Measurements from ENCODE around the gene ZNF512B.

ZNF512B gene

DNA sequence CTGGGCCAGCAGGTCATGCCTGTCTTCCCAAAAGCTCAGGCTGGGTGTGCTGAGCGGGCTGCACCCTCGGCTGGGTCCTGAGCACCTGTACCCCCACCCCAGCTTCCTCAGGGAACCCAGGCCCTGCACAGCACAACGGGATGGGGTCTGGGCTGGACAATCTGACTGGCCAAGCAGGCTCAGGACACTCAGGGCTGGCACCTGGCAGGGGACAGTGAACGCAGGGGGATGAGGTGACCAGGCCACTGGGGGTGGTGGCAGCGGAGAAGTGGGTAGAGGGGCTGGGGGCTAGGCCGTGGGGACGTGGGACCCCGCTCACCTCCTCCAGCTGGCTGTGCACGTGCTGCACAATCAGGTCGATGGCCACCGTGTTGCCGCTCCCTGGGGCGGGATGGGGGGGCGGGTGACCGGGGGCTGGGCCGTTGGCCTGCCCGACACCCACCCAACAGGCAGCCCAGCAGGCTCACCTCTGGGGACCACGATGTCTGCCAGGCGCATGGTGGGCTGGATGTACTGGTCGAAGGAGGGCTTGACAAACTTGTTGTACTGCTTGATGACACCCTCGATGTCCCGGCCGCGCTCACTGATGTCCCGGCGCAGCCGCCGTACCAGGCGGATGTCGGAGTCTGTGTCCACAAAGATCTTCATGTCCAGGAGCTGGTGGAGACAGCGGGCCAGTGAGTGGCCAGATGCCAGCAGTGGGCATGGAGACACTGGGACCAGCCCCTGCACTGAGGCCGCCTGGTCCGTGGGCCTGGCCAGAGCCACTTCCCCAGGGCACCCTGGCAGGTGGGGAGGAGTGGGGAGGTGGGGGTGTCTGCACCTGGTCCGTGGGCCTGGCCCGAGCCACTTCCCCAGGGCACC is 25.4 kb downstream of the ZNF512B start:
- FAIRE-seq: no peak
- TF ChIP-seq POU2F2 (IDR thresholded peaks at IDR 0.05; ENCODE audit: low read depth, low read length): no peak
- no peak for TF ChIP-seq POLR2AphosphoS5 (IDR thresholded peaks at IDR 0.05; ENCODE audit: low read depth, low read length)
- no peak for TF ChIP-seq SPI1 (IDR thresholded peaks at IDR 0.05; ENCODE audit: low read depth, low read length)
- no peak for TF ChIP-seq TAF1 (IDR thresholded peaks at IDR 0.05; ENCODE audit: low read depth, low read length)
- no peak for TF ChIP-seq PAX5 (IDR thresholded peaks at IDR 0.05; ENCODE audit: insufficient read depth, low read length, severe bottlenecking)
- TF ChIP-seq POLR2A (IDR thresholded peaks at IDR 0.05; ENCODE audit: low read depth, low read length): no peak
- no peak for DNase-seq (ENCODE audit: insufficient read length, low spot score)

DNA sequence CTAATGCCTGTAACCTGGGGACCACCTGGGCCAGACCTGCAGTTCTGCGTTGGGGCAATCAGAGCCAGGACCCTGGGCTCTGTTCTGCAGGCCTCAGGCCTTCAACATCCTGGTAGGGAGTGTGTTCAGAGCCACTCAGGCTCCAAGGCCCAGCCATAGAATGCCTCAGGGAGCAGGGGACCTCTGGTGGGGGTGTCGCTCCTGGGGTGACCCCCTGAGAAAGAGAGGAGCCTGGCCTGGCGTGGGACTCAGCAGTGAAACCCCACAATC is 26.0 kb downstream of the ZNF512B start:
- TF ChIP-seq TAF1 (IDR thresholded peaks at IDR 0.05; ENCODE audit: low read depth, low read length): no peak
- no peak for TF ChIP-seq POU2F2 (IDR thresholded peaks at IDR 0.05; ENCODE audit: low read depth, low read length)
- TF ChIP-seq POLR2AphosphoS5 (IDR thresholded peaks at IDR 0.05; ENCODE audit: low read depth, low read length): no peak

DNA sequence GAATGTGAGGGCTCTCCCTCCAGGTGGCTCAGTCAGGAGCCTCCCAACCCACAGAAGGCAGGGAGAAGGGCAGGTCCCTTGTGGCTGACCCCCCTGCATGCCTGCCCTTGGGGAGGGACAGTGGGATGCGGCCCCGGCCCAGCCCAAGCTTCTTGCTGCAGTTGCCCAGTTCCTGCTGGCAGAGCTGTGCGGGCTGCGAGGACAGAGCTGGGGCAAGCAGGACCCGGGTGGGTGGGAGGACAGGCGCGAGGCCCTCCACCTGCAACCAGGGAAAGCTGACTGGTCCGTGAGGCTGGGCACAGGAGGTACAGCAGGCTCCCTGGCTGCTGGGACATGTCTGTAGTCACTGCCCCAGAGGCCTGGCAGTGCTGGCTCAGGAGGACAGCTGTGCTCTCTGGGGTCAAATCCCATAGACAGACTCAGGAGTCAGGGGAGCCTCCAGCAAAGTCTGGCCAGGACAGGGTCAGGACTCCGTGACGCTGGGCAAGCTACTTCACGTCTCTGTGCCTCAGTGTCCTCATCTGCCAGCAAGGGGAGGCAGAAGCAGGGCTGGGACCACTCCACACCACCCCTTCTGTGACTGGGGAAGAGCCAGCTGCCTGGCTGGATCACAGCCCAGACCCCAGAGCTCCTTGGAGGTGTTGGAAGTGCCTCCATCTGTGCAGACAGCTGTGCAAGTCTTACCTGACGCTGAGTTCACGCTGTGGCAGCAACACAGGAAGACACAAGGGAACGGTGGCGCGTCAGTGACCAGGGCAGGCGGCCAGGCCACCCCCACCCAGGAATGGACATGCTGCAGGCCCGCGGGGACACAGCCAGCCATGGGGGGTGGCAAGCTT is 26.5 kb downstream of the ZNF512B start:
- no peak for DNase-seq (ENCODE audit: insufficient read length, low spot score)
- no peak for TF ChIP-seq SPI1 (IDR thresholded peaks at IDR 0.05; ENCODE audit: low read depth, low read length)
- FAIRE-seq: no peak

More for the DNA sequence above, 26.0 kb downstream of the ZNF512B start:
- FAIRE-seq (no peak), DNase-seq (ENCODE audit: insufficient read length, low spot score) (no peak)

DNA sequence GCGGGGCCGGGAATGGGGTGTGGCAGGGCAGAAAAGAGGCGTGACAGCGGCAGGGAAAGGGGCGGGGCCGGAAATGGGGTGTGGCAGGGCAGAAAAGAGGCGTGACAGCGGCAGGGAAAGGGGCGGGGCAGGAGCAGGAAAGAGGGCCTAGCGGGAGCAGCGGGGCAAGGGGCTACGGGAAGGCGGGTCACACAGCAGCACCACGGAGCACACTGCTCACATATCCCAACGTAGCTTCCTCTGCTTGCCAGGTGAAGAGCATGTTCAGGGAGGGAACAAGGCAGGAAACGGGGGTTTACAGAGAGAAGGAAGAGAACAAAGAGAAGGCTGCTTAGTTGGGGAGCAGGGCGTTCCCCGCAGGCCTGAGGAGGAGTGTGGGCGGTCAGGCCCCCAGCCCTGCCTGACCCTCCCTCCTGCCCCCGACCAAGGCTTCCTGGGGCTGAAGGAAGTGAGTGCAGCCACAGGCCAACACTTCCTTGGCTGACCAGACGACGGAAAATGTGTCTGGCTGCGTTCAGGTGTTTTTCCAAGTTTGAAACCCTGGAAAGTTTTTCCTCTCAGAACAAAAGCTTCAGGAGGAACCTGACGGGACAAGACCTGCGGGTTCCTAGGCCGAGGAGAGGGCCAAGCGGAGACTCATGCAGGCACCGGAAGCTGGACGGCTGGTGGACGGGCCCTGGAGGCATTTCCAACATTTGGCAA is 27.3 kb downstream of the ZNF512B start:
- TF ChIP-seq TAF1 (IDR thresholded peaks at IDR 0.05; ENCODE audit: low read depth, low read length) (no peak), POU2F2 (IDR thresholded peaks at IDR 0.05; ENCODE audit: low read depth, low read length) (no peak), POLR2AphosphoS5 (IDR thresholded peaks at IDR 0.05; ENCODE audit: low read depth, low read length) (0 out of 2 replicates have a peak, but pooled peaks have one; percentile 28), SPI1 (IDR thresholded peaks at IDR 0.05; ENCODE audit: low read depth, low read length) (no peak), POLR2A (IDR thresholded peaks at IDR 0.05; ENCODE audit: low read depth, low read length) (no peak), PAX5 (IDR thresholded peaks at IDR 0.05; ENCODE audit: insufficient read depth, low read length, severe bottlenecking) (no peak)
- FAIRE-seq: peak; percentile 77
- peak; percentile 67 for DNase-seq (ENCODE audit: insufficient read length, low spot score)

DNA sequence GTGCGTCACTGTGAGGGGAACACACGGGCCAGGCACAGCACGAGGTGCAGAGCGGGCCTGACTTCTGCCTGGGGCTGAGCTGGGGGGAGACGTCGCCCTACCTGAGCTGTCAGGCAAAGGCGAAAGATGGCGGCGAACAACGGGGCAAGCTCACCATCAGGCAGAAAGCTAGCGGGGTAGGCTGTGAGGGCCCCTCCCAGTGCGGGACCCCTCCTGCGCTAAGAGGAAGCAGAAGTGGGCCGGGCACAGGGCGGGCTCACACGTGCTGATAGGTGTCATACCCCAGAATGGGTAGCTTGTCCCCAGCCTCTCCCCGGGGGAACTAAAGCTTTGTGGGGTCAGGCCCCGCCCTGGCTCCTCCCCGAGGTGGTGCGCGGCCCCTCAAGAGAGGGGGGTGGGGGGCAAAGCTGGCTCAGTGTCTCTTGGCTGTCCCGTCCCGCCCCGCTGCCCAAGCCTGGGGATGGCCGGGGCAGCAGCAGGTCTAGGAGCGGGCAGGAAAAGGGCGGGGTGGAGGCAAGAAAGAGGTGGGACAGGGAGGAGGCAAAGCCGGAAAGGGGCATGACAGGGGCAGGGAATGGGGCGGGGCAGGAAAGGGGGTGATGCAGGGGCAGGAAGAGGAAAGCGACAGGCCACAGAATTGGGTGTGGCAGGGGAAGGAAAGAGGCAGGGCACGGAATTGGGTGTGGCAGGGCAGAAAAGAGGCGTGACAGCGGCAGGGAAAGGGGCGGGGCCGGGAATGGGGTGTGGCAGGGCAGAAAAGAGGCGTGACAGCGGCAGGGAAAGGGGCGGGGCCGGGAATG is 28.2 kb downstream of the ZNF512B start:
- TF ChIP-seq SPI1 (IDR thresholded peaks at IDR 0.05; ENCODE audit: low read depth, low read length) (no peak), TAF1 (IDR thresholded peaks at IDR 0.05; ENCODE audit: low read depth, low read length) (no peak), POU2F2 (IDR thresholded peaks at IDR 0.05; ENCODE audit: low read depth, low read length) (no peak), POLR2AphosphoS5 (IDR thresholded peaks at IDR 0.05; ENCODE audit: low read depth, low read length) (no peak), PAX5 (IDR thresholded peaks at IDR 0.05; ENCODE audit: insufficient read depth, low read length, severe bottlenecking) (no peak), POLR2A (IDR thresholded peaks at IDR 0.05; ENCODE audit: low read depth, low read length) (no peak)
- FAIRE-seq: peak; percentile 5
- DNase-seq (ENCODE audit: insufficient read length, low spot score): peak; percentile 73

DNA sequence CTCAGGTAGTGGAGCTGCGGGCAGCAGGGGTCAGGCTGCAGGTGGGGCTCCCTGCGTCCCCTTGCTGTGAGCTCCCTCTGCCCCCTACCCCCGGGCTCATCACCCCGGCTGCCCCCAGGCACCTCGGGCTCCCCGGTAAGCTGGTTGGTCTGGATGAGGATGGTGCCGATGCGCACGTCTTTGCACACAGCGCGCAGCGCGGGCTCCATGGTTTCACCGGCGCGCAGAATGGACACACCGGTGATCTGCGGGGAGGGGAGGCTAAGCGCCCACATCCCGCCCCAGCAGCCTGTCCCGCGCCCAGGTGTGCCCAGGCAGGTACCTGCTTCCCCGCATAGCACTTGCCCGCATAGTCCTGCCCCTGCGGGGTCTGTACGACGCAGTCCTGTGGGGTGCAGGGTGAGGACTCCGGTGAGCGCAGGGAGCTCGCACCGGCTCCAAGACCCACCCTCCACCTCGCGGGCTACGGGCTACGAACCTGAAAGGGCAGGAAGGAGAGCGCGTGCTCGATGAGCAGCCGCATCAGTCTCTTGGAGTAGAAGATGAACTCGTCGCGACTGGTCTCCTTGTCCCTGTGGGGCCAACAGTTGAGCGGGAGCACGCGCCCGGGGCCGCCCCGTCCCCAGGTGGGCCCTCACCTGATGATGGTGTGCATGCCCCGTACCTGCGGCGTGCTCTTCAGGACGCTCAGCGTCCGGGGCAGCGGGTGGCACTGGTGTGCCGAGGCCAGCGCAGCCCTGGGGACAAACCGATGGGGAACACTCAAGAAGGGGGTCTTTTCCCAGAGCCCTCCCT is 29.1 kb downstream of the ZNF512B start:
- no peak for FAIRE-seq
- TF ChIP-seq POU2F2 (IDR thresholded peaks at IDR 0.05; ENCODE audit: low read depth, low read length): no peak
- TF ChIP-seq TAF1 (IDR thresholded peaks at IDR 0.05; ENCODE audit: low read depth, low read length): no peak
- TF ChIP-seq POLR2AphosphoS5 (IDR thresholded peaks at IDR 0.05; ENCODE audit: low read depth, low read length): no peak
- no peak for DNase-seq (ENCODE audit: insufficient read length, low spot score)

DNA sequence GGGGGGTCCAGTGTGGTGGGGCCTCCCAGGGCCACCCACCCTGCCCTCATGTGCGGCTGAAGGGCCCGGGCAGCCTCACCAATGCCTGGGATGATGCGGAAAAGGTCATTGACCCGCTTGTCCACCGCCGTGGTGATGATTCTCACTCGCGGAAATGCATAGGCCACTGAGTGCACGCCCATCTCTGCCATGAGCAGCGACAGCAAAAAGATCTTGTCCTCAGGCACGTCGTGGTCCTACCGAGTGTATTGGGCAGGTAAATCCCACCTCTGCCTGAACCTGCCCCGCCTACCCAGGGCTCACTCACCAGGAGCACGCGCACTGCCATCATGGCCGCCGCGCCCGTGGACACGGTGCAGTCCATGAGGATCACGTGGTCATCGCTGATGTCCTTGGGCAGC is 29.7 kb downstream of the ZNF512B start:
- no peak for FAIRE-seq
- no peak for DNase-seq (ENCODE audit: insufficient read length, low spot score)

DNA sequence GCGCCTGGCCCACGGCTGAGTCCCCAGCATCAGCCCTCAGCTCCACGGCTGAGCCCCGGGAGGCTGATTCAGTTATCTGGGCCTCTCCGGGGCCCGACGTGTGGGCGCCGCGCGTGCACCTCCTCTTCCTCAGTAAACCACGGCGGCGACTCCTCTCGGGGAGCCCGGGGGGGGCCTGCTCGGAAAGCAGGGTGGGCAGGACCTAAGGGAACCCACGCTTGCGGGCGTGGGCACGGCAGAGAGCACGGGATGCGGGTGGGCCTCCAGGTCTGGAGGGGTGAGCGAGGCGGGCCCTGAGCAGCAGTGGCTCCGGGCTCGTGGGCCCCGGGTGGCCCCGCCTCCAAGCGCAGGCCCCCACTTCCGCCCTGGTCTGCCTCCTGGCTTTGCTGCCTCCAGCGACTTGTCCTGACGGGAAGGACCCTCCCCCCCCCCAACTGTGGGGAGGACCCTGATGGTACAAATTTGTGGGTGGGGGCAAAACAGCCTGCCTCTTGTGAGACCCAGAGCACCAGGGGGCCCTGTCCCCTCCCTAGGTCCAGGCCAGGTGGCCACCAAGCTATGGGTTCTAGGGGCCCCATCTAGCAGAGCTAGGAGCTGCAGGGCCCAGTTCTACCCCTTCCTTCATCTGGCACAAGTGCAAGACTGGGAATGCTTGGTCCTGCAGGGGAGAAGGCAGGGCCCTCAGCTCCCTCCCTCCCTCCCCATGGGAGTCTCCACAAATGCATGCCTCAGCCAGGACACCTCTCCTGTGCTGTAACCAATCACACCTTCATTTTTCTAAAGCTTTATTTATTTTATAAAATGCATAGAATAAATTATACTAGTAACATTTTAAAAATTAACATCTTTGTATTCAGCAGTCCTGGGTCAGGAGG is 30.4 kb downstream of the ZNF512B start:
- TF ChIP-seq POLR2AphosphoS5 (IDR thresholded peaks at IDR 0.05; ENCODE audit: low read depth, low read length) (no peak), TAF1 (IDR thresholded peaks at IDR 0.05; ENCODE audit: low read depth, low read length) (no peak), PAX5 (IDR thresholded peaks at IDR 0.05; ENCODE audit: insufficient read depth, low read length, severe bottlenecking) (no peak), SPI1 (IDR thresholded peaks at IDR 0.05; ENCODE audit: low read depth, low read length) (no peak), POLR2A (IDR thresholded peaks at IDR 0.05; ENCODE audit: low read depth, low read length) (no peak), POU2F2 (IDR thresholded peaks at IDR 0.05; ENCODE audit: low read depth, low read length) (no peak)
- no peak for FAIRE-seq
- no peak for DNase-seq (ENCODE audit: insufficient read length, low spot score)

More for the DNA sequence above, 29.7 kb downstream of the ZNF512B start:
- TF ChIP-seq TAF1 (IDR thresholded peaks at IDR 0.05; ENCODE audit: low read depth, low read length): no peak
- no peak for TF ChIP-seq POLR2AphosphoS5 (IDR thresholded peaks at IDR 0.05; ENCODE audit: low read depth, low read length)
- TF ChIP-seq SPI1 (IDR thresholded peaks at IDR 0.05; ENCODE audit: low read depth, low read length): no peak
- TF ChIP-seq POU2F2 (IDR thresholded peaks at IDR 0.05; ENCODE audit: low read depth, low read length): no peak
- no peak for TF ChIP-seq PAX5 (IDR thresholded peaks at IDR 0.05; ENCODE audit: insufficient read depth, low read length, severe bottlenecking)
- TF ChIP-seq POLR2A (IDR thresholded peaks at IDR 0.05; ENCODE audit: low read depth, low read length): no peak
